Transverse colon (tissue), 4 donors: ENCODE measurements around the gene SFMBT1. TPM values are rescaled to one million over a fixed set of nuclear protein-coding genes. Genes with fewer than 3 reads are reported as not detected.

Experiments used
- DNase-seq: peaks from one replicate; pipeline ENCODE4 v3.0.0-alpha.2; 2019
- H3K27ac ChIP-seq, 4 donors: fragments of 200-600 bp; sonication (generic); 2 replicates each; pipeline ENCODE4 v1.5.1; 2016 to 2018; ENCODE audit warnings: inconsistent platforms in 4 of 4
- H3K27me3 ChIP-seq: fragments of 200-600 bp; sonication (generic); 2 replicates; pipeline ENCODE4 v1.5.1; 2017; ENCODE audit warnings: inconsistent platforms
- H3K36me3 ChIP-seq, 4 donors: fragments of 200-600 bp; sonication (generic); 2 replicates each; pipeline ENCODE4 v1.5.1; 2017 to 2019; ENCODE audit warnings: inconsistent platforms in 4 of 4
- H3K4me1 ChIP-seq, 4 donors: fragments of 200-600 bp; sonication (generic); 2 replicates each; pipeline ENCODE4 v1.5.1; 2017 to 2020; ENCODE audit warnings: inconsistent platforms in 4 of 4
- H3K4me3 ChIP-seq, 4 donors: fragments of 200-600 bp; sonication (generic); 1 replicate in 1 of 4; 2 replicates in 3 of 4; pipeline versions ENCODE4 v1.5.1 to v1.6.1; 2017 to 2019; ENCODE audit warnings: inconsistent platforms in 4 of 4
- H3K9me3 ChIP-seq, 2 donors: fragments of 200-600 bp; sonication (generic); 2 replicates each; pipeline ENCODE4 v1.5.1; 2017 to 2019; ENCODE audit warnings: inconsistent platforms in 2 of 2
- EP300 ChIP-seq: sonication (generic); formaldehyde crosslinking; IDR thresholded peaks from one replicate; pipeline ENCODE4 v1.6.1; 2017; ENCODE audit warnings: antibody characterized with exemption, low read depth
- POLR2A ChIP-seq: fragments of 450-650 bp; IDR thresholded peaks from one replicate; pipeline ENCODE4 v1.6.1; 2016; ENCODE audit warnings: antibody characterized with exemption, mild to moderate bottlenecking, moderate library complexity
- POLR2AphosphoS5 ChIP-seq, 3 donors: sonication (generic); formaldehyde crosslinking; IDR thresholded peaks; one replicate each; pipeline ENCODE4 v1.6.1; 2016; ENCODE audit warnings: antibody characterized with exemption in 3 of 3
- WGBS, 2 donors: methylation state at CpG; one replicate each; pipeline ENCODE4 v1.1.5; 2018; ENCODE audit warnings: low coverage in 1 of 2; 5-methylcytosine and 5-hydroxymethylcytosine counted together
- in situ Hi-C, 4 donors: fragments of 200-750 bp; cut with MboI; loops; one replicate each; pipeline versions ENCODE4 v1.15.0 to v1.15.1; 2017; ENCODE audit warnings: low sequenced_read_pairs in 3 of 4, low pct_ligation_motif_present in 1 of 4, low pct_unique_long_range_greater_than_20kb in 1 of 4
- intact Hi-C: fragments of 100-400 bp; cut with DNase I; formaldehyde crosslinking; loops from one replicate; pipeline ENCODE4 v1.15.1; 2023; ENCODE audit warnings: low total_unique reads
- total RNA-seq, 4 donors: library from RNA; depleted of rRNA; stranded (reverse); fragments of >200 nt; gene quantifications; one replicate each; pipeline ENCODE4 v1.1.0, GENCODE V29; 2016
- TF ChIP-seq, protein P1 (sequence below), 5 experiments: fragments of 200-600 bp in 3 of 5; fragments of 450-650 bp in 2 of 5; sonication (generic) in 3 of 5; IDR thresholded peaks; 1 replicate in 2 of 5; 2 replicates in 3 of 5; pipeline ENCODE4 v1.5.1; 2016 to 2017; ENCODE audit warnings: antibody characterized with exemption in 5 of 5, inconsistent platforms in 3 of 5, mild to moderate bottlenecking in 2 of 5, moderate library complexity in 1 of 5

SFMBT1 gene
- total RNA-seq, 4 donors from 2014 or later = 1.9 to 33.0 (median 18.1) TPM

DNA sequence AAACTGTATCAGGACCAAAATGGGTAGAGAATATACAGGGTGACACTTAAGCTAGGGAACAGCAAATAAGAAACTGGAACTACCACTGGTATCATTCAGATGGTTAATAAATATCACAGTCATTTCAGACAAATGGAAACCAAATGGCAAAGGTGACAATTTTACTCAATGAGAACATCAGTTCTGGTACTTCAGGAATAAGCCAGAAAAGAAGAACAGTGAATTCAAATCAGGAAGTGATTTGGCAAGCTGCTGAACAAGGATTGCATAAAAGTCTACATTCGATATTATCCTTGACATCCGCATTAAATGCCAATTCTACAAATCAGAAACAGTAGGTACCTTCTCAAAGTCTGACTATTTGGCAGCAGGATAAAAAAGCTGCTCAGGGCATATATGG, 125.0 kb downstream of the SFMBT1 start:
- TF ChIP-seq POLR2A = no peak
- no peak for TF ChIP-seq POLR2AphosphoS5 (IDR thresholded peaks at IDR 0.05)
- TF ChIP-seq, protein P1, sequence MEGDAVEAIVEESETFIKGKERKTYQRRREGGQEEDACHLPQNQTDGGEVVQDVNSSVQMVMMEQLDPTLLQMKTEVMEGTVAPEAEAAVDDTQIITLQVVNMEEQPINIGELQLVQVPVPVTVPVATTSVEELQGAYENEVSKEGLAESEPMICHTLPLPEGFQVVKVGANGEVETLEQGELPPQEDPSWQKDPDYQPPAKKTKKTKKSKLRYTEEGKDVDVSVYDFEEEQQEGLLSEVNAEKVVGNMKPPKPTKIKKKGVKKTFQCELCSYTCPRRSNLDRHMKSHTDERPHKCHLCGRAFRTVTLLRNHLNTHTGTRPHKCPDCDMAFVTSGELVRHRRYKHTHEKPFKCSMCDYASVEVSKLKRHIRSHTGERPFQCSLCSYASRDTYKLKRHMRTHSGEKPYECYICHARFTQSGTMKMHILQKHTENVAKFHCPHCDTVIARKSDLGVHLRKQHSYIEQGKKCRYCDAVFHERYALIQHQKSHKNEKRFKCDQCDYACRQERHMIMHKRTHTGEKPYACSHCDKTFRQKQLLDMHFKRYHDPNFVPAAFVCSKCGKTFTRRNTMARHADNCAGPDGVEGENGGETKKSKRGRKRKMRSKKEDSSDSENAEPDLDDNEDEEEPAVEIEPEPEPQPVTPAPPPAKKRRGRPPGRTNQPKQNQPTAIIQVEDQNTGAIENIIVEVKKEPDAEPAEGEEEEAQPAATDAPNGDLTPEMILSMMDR (IDR thresholded peaks at IDR 0.05) = no peak
- no peak for TF ChIP-seq EP300
- Histone ChIP-seq H3K9me3 (no peaks in the 10 kb centered on the region), H3K27me3 (no peaks in the 10 kb centered on the region), H3K27ac (no peak overlapping the region), H3K4me3 (no peak overlapping the region), H3K36me3 (peaks cover 0 to 32% (median 3%) of the 10 kb centered on the region in 4 donors), H3K4me1 (peaks cover 0 to 9% (median 0%) of the 10 kb centered on the region in 4 donors)
- DNase-seq = no peak
- WGBS, 2 donors = 85 to 91% methylated on average over 2 of the region's 2 CpGs
- in situ Hi-C loops = no loop called here
- intact Hi-C loops = no loop called here

DNA sequence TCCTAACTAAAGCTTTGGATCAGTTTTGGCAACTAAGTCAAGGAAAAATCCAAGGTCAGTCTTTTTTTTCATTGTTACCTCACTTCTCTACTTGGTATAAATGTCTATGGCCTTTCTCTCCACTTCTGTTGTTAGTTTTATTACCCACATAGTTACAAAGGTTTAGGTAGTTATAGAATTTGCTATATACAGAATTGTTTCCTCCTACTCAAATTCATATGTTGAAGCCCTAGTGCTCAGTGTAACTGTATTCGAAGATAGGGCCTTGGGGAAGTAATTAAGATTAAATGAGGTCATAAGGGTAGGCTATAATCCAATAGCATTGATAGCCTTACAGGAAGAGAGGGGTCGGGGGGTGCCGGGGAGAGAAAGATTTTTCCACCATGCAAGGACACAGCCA, 128.8 kb downstream of the SFMBT1 start:
- WGBS, 2 donors = 35% methylated on average over 3 of the region's 3 CpGs; no CpG with 5 or more reads in 1 of the 2 donors
- Histone ChIP-seq H3K36me3 (peaks cover 0 to 46% (median 12%) of the 10 kb centered on the region in 4 donors), H3K27ac (peak overlapping the region in 1 of 4 donors; percentile 34), H3K4me3 (no peak overlapping the region), H3K9me3 (no peaks in the 10 kb centered on the region), H3K4me1 (peaks cover 0 to 7% (median 0%) of the 10 kb centered on the region in 4 donors), H3K27me3 (no peaks in the 10 kb centered on the region)
- in situ Hi-C loops (no loop called here), intact Hi-C loops (no loop called here)
- DNase-seq = no peak
- no peak for TF ChIP-seq POLR2AphosphoS5 (IDR thresholded peaks at IDR 0.05)
- no peak for TF ChIP-seq EP300
- no peak for TF ChIP-seq POLR2A
- TF ChIP-seq, protein P1 (IDR thresholded peaks at IDR 0.05) = no peak

DNA sequence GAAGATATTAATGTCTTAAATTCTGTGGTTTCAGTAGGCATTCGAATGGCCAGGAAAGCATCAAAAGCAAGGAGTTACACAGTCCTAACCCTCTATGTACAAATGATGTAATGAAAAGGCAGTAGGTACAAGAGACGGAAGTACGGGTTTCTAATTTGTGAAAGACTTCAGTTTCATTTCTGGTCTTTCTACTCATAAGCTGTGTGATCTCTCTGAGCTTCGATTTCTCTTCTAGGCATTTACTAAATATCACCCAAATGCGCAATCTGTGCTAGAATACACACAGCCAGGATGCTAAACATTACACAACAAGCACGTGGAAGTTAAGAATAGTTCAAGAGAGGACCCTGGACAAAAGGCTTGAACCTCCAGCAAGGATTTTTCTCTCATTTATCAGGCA, 130.6 kb downstream of the SFMBT1 start:
- in situ Hi-C loops = no loop called here
- no peaks in the 10 kb centered on the region for H3K27me3 ChIP-seq
- no peak for DNase-seq
- H3K27ac ChIP-seq = no peak overlapping the region
- H3K9me3 ChIP-seq = no peaks in the 10 kb centered on the region
- peaks cover 0 to 45% (median 14%) of the 10 kb centered on the region in 4 donors for H3K36me3 ChIP-seq
- intact Hi-C loops = no loop called here
- 85 to 90% methylated on average over 6 of the region's 6 CpGs for WGBS, 2 donors
- H3K4me3 ChIP-seq = no peak overlapping the region
- TF ChIP-seq, protein P1 (IDR thresholded peaks at IDR 0.05) = no peak
- TF ChIP-seq EP300 (no peak), POLR2AphosphoS5 (IDR thresholded peaks at IDR 0.05) (no peak), POLR2A (no peak)
- peaks cover 0 to 7% (median 0%) of the 10 kb centered on the region in 4 donors for H3K4me1 ChIP-seq

DNA sequence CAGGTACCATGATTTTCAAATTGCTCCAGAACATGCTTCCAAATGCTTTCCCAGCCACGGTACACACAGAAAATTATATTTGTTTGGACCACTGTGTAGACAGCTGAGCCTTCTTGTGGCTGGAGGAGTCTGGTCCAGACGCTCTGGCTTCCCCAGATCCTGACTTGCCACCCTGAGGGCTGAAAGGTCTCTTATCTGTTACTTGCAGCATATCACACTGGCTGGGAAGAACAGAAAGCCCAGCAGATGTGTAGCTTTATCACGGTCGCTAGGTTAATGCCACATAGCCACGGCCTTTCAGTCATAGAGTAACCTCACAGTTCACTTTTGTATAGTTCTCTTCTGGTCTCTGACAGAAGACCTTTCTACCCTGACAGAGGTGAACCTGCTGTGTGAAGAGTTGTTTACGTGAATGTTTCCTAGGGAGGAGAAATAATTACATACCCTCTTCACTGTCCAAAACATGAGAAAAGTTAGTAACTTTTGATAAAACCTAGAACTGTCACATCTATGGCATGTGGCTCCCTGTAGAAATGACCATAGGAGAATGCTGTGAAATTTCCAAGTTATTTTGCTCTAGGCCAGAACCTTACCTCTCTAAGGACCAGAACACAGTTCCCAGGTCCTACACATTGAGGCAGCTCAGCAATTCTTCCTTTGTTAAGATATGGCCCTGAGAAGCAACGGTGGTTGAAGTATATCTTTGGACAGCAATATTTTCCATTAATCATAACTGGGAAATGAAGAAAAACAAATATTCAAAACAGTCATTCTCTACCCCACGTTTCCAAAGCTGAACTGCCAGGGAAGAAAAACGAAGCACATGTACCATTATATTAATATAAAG, 132.8 kb downstream of the SFMBT1 start:
- WGBS, 2 donors = 84 to 86% methylated on average over 8 to 9 of the region's 9 CpGs
- intact Hi-C loops (no loop called here), in situ Hi-C loops (no loop called here)
- no peak for DNase-seq
- Histone ChIP-seq H3K27ac (no peak overlapping the region), H3K9me3 (no peaks in the 10 kb centered on the region), H3K4me1 (peaks cover 0 to 7% (median 0%) of the 10 kb centered on the region in 4 donors), H3K4me3 (no peak overlapping the region), H3K36me3 (peaks cover 0 to 35% (median 17%) of the 10 kb centered on the region in 4 donors), H3K27me3 (no peaks in the 10 kb centered on the region)
- TF ChIP-seq POLR2AphosphoS5 (IDR thresholded peaks at IDR 0.05) = no peak
- no peak for TF ChIP-seq EP300
- TF ChIP-seq POLR2A = no peak
- TF ChIP-seq, protein P1 (IDR thresholded peaks at IDR 0.05) = no peak
